ENCODE measurements around the gene ZFYVE19.
A peak's percentile ranks its signal among the peaks of the same experiment; 100 is the strongest.

The ZFYVE19 gene

GRCh38 chr15:40815042-40815698 is 8.3 kb downstream of the ZFYVE19 start:
- FAIRE-seq, result no peak

GRCh38 chr15:40819048-40819447 is 12.2 kb downstream of the ZFYVE19 start:
- FAIRE-seq, result no peak

GRCh38 chr15:40821195-40821594 is 14.3 kb downstream of the ZFYVE19 start:
- FAIRE-seq, result no peak

- FAIRE-seq, result no peak
Measured at GRCh38 chr15:40823572-40824343, 16.9 kb downstream of the ZFYVE19 start.

GRCh38 chr15:40825661-40826422 is 19.0 kb downstream of the ZFYVE19 start:
- peak; percentile 49 for FAIRE-seq

GRCh38 chr15:40826423-40827075 is 19.7 kb downstream of the ZFYVE19 start:
- FAIRE-seq, result no peak

GRCh38 chr15:40828447-40829036 is 21.7 kb downstream of the ZFYVE19 start, which contains the start of gene PPP1R14D:
PPP1R14D (minus strand) TSS chr15:40828708; CDS start chr15:40828641, 67 bp downstream.
- no peak for FAIRE-seq

- FAIRE-seq, result no peak
Measured at GRCh38 chr15:40829115-40829514, 22.2 kb downstream of the ZFYVE19 start.

GRCh38 chr15:40830884-40831283 is 24.0 kb downstream of the ZFYVE19 start:
- no peak for FAIRE-seq

- no peak for FAIRE-seq
Measured at GRCh38 chr15:40831861-40832260, 25.0 kb downstream of the ZFYVE19 start.

GRCh38 chr15:40832903-40833302 is 26.0 kb downstream of the ZFYVE19 start:
- no peak for FAIRE-seq

GRCh38 chr15:40836020-40836419 is 29.1 kb downstream of the ZFYVE19 start:
- no peak for FAIRE-seq

- FAIRE-seq, result no peak
Measured at GRCh38 chr15:40838756-40839155, 31.9 kb downstream of the ZFYVE19 start.

GRCh38 chr15:40841741-40842140 is 34.9 kb downstream of the ZFYVE19 start:
- FAIRE-seq, result no peak

GRCh38 chr15:40843261-40843884 is 36.5 kb downstream of the ZFYVE19 start:
- no peak for FAIRE-seq

- FAIRE-seq, result no peak
Measured at GRCh38 chr15:40843885-40844695, 37.2 kb downstream of the ZFYVE19 start, which contains the start of gene SPINT1. SPINT1 (plus strand) TSS chr15:40844048; CDS start chr15:40844555, 507 bp downstream.

GRCh38 chr15:40844696-40845030 is 37.8 kb downstream of the ZFYVE19 start:
- no peak for FAIRE-seq

GRCh38 chr15:40845036-40845435 is 38.1 kb downstream of the ZFYVE19 start:
- FAIRE-seq, result no peak

GRCh38 chr15:40845511-40846284 is 38.8 kb downstream of the ZFYVE19 start:
- FAIRE-seq, result no peak

- no peak for FAIRE-seq
Measured at GRCh38 chr15:40846841-40847222, 39.9 kb downstream of the ZFYVE19 start.
